Placental pericyte (primary cell): ENCODE data around the gene TNS3. TPM values are rescaled to one million over a fixed set of nuclear protein-coding genes. Genes with fewer than 3 reads are reported as not detected.

Experiments
- total RNA-seq: library from RNA; depleted of rRNA; stranded (reverse); fragments of >200 nt; gene quantifications from 2 replicates; pipeline ENCODE4 v1.2.3, GENCODE V29; 2012

TNS3 gene
- total RNA-seq = 107 and 172 TPM in 2 replicates

DNA sequence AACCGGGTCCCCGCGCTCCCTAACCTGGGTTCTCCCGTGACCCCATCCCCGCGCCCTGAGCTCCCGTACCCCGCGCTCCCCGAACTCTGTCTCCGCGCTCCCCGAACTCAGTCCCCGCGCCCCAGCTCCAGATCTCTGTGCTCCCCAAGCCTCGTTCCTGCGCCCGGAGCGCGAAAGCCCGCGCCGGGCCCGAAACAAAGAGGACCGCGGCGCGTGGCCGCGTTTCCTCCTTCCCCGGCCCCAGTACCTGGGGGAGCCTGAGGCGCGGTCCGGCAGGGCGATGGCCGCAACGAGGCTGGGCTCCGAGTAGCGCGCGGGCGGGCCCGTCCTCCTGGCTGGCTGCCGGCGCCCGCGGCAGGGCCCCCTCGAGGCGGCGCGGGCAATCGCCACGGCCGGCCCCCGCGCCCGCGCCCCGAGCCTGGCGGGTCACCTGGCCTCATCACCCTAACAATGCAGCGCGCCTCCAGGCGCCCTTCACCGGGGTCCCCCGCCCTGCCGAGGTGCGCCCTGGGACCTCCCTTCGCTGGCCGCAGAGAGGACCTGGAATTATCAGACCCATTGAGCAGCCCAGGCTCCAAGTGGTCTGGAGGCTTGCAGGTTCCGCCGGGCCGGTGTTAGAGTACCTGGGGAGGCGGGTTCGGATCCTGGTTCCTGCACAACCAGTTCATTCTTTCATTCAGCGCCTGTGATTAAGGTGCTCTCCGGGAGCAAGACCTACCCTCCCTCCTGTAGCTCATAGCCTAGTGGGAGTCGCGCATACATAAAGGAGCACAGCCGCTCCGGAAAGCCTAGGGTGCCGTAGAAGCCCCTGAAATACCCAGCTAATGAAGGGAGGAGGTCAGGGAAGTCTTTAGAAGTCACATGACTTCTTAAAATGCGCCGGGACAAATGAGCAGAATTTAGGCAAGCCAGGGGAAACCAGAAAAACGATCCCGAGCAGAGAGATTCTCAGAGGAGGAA lies at the start of gene TNS3:
Gene TNS3, minus strand, starts transcription at position 308 of the 960 bp plus-strand sequence. CDS start 142,475 bp downstream, outside the sequence.

